D721Med (cell line): ENCODE results near the gene ROBO1.

Experiments
- DNase-seq: peaks from one replicate; pipeline ENCODE4 v3.0.0; 2011; ENCODE audit warnings: low spot score; ENCODE audit not compliant: insufficient read length
- FAIRE-seq: peaks from 2 replicates; lab custom pipeline; 2011; peaks lifted over from hg19 to GRCh38; lab: Jason Lieb, UNC
- CTCF ChIP-seq: IDR thresholded peaks from 2 replicates; pipeline ENCODE4 v1.5.1; 2012; ENCODE audit warnings: mild to moderate bottlenecking, control low read depth; ENCODE audit not compliant: insufficient read depth; ENCODE audit errors: missing control alignments

The ROBO1 gene

GRCh38 chr3:79453600-79453999 lies 314.2 kb downstream of the ROBO1 start:
- DNase-seq (no peak), FAIRE-seq (peak; percentile 63)
- TF ChIP-seq CTCF = no peak

DNA sequence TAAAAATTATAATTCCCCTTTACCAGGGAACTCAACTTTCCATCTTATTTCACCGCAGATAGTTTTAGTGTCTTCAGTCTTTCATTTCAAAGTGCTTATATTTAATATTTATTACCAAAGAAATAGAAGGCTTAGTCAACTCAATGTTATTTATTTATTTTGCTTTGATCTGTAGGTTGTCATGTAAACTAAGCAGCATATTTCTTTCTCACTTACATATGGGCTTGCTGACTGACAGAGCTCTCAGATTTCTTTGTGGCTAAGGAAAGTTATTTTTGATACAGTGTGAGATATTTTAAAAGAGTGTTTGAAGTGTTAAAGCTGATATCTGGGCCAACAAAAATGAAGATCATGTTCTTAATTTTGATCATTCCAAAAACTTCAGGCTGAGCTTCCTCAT lies 331.4 kb downstream of the ROBO1 start:
- FAIRE-seq (no peak), DNase-seq (no peak)
- no peak for TF ChIP-seq CTCF

DNA sequence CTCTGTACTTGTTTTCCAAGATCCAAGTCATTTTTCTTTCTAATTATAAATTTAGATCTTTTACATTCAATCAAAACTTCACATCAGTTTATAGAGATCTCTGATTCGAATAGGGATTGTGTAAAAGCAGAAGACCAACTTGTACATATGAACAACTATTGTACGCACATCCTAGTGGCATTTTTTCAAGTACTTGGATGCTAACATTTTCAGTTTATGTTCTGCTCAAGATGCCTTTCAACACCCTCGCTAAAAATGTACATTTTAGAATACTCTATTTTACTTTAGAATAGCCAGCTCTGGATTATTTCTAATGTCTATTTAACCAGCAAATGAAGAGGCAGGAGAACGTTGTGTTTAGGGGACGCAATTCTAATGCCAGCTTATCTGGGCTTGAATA lies 340.7 kb downstream of the ROBO1 start:
- no peak for TF ChIP-seq CTCF
- FAIRE-seq (no peak), DNase-seq (no peak)

DNA sequence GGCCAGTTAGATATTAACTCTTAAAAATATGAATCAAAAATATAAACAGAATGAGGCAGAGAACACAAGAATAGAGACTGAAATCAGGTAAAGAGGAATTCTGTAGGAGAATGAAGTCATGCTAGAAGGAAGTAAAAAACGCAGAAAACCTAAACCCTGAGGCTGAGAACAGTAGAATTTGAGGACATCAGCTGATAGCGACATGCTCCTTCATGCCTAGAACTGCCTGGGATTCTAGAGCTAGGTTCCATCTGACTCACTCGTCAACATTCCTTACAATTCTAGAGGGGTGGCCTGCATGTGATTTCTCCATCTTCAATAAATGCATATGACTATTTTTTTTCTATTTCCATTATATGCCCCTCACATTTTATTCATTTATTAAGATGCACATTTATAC lies 343.0 kb downstream of the ROBO1 start:
- FAIRE-seq = no peak

DNA sequence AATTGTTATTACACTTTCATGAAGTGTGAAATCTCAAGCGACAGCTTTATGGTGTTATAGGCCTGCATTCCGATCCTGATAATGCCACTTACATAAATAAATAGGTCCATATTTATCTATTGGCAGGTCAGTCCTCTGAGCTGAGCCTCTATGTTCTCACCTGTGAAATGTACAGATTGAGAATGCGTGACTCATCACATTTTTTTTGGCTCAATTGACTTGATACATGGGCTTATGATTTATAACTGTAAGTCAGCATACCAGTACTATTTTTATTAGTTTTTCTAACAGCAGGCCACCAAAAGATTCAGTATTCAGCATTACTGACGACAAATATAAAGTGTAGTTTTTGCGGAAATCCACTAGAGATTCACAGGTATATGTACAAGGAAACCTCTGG lies 344.4 kb downstream of the ROBO1 start:
- DNase-seq (no peak), FAIRE-seq (no peak)
- no peak for TF ChIP-seq CTCF

More for the DNA sequence above, 343.0 kb downstream of the ROBO1 start:
- TF ChIP-seq CTCF = no peak
- no peak for DNase-seq

DNA sequence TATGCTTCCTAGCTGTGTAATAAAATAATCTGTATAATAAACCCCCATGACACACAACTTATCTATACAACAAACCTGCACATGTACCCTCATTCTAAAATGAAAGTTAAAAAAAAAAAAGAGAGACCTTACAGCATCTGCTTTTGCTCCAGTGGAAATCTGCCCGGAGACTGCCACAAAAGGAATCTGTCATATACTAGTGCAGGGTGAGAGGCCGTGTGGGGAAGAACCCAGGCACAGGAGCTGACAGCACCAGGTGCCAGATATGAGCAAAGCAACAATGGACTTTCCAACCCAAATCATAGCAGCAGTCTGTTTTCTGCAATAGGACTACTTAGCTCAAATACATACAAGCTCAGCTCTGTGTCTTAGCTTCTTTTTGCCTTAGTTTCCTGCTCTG lies 346.5 kb downstream of the ROBO1 start:
- TF ChIP-seq CTCF = no peak
- no peak for DNase-seq
- no peak for FAIRE-seq

- FAIRE-seq (peak; percentile 16), DNase-seq (no peak)
- no peak for TF ChIP-seq CTCF
Measured at GRCh38 chr3:79418855-79419621, 348.8 kb downstream of the ROBO1 start.
